ENCODE measurements around the gene TSLP. TPM values are rescaled to one million over a fixed set of nuclear protein-coding genes. Genes with fewer than 3 reads are reported as not detected.

Gene TSLP
- total RNA-seq, 4 donors from 2014 or later = 1.8 TPM; not detected in 3

Other genes starting within 250 kb of the TSLP start
- gene WDR36, start 20.6 kb downstream of the TSLP start, total RNA-seq = 10 to 100 TPM; 21.6 to 27.9 (median 22.2) TPM
- gene CAMK4, start 152.7 kb downstream of the TSLP start, total RNA-seq = 1 to 10 TPM in 3 of 4 donors, under 1 TPM in 1; 0.66 to 5.5 (median 2.8) TPM